GM19035 (cell line): ENCODE measurements around the gene VAMP4.
"Not testable (repeated sequence)": the region's sequence is repeated elsewhere in the genome, so short reads cannot be mapped to it uniquely, and the experiment has no call there.

Source experiments
- ATAC-seq: cut with Tn5 transposase; IDR thresholded peaks from one replicate; pipeline ENCODE4 v1.9.1; 2021; ENCODE audit not compliant: unreplicated experiment

Gene VAMP4

DNA sequence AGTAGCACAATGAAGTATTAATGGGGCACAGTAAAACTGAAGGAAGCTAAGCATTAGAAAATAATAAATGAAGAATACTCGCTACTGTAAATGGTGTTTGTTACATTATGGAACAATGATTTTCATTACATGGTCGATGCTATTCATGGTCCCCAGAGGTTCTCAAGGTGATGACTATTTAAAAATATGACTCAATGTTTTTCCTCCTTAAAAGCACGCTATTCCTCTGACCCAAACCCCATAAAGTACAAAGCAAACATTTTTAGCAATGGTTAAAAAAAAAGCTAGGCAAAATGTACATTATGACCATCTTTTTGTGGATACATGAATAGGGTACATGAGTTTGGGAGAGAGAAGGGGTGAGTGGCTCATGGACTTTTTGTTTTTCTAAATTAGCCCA lies 34.3 kb downstream of the VAMP4 start:
- no peak for ATAC-seq

GRCh38 chr1:171702598-171702997 lies 39.3 kb downstream of the VAMP4 start:
- no peak for ATAC-seq

- no peak for ATAC-seq
Observed at GRCh38 chr1:171699531-171699930, 42.3 kb downstream of the VAMP4 start.

DNA sequence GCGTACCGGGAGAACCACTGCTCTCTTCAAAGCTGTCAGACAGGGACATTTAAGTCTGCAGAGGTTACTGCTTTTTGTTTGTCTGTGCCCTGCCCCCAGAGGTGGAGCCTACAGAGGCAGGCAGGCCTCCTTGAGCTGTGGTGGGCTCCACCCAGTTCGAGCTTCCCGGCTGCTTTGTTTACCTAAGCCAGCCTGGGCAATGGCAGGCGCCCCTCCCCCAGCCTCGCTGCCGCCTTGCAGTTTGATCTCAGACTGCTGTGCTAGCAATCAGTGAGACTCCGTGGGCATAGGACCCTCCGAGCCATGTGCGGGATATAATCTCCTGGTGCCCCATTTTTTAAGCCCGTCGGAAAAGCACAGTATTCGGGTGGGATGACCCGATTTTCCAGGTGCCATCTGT lies 46.1 kb downstream of the VAMP4 start:
- not testable (repeated sequence) for ATAC-seq

GRCh38 chr1:171693541-171693940 lies 48.3 kb downstream of the VAMP4 start:
- ATAC-seq = not testable (repeated sequence)

- ATAC-seq = no peak
Observed at GRCh38 chr1:171683870-171684269, 58.0 kb downstream of the VAMP4 start.

DNA sequence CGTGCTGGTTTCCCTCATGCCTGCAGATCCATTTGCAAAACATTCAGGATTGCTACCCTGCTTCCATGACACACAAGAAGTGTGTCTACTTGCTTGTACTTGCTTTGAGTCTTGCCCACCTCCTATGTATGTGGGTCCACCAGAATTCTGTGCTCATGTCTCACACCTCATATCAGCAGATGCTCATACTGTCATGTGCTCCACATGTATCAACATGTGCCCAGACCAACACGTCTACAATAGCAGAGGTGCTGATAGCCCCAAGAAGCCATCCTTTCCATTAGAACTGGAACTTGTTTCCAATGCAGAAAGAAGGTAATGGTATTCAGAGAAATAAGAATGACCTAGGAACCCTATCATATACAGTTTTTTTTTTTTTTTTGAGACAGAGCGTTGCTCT lies 61.5 kb downstream of the VAMP4 start:
- ATAC-seq = no peak

DNA sequence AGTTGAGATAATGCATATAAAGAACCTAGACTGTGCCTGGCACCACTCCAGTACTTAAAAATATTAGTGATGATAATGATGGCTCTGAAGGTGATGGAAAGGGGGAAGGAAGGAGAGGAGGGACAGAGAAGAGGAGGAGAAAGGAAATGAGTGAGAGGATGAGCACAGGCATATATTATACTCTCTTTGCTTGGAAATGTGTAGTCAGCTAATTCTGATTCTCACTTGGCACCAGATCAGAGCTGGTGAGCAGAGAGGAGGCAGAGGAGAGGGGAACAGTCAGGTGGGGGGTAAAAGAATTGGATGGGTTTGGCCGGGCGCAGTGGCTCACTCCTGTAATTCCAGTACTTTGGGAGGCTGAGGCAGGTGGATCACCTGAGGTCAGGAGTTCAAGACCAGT lies 65.0 kb downstream of the VAMP4 start:
- ATAC-seq = no peak

GRCh38 chr1:171674431-171675405 lies 67.1 kb downstream of the VAMP4 start:
- ATAC-seq = no peak

DNA sequence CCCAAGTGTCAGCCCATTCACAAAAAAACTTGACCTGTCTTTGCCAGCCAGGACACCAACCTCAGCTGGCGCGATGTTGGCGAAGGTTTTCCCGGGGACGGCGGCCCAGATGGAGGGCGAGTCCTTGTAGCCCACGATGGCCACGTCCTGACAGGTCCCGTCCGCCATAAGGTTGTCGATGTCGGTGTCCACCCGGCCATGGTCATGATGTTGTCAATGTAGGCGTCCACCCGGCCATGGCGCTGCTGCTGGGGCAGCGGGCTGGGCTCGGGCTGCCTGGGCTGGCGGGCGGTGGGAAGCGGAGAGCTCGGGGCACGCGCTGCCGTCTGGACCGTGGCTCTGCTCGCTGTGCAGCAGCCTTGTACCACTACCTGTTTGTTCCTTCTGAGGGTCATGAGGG lies 71.1 kb downstream of the VAMP4 start:
- no peak for ATAC-seq

- no peak for ATAC-seq
Observed at GRCh38 chr1:171668372-171668771, 73.5 kb downstream of the VAMP4 start.

DNA sequence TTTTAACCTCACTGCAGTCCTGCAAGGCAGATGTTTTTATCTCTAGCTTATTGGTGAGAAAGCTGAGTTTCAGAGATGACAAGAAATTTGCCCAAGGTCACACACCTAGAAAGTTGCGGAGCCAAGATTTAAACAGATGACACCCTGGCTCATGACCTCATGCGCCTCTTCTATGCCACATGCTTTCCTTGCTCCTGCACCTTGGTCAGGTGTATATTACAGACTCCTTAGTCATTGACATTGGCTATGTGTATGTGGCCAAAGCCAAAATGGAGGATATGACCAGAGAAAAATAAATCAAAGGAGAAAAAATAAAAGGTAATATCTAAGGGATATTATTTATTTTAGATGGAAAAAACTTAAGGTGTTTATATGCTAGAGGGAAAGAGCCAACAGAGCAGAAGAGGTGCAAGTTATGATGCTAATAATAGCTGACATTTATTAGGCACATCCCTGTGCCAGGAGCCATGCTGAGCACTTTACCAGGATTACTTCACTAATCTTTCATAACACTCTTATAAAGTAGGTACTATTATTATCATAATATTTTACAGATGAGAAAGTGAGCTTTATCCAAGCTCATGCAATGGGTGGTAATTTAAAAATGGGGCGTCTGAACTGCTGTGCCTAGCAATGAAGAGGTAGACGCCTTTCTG lies 75.6 kb downstream of the VAMP4 start:
- no peak for ATAC-seq

DNA sequence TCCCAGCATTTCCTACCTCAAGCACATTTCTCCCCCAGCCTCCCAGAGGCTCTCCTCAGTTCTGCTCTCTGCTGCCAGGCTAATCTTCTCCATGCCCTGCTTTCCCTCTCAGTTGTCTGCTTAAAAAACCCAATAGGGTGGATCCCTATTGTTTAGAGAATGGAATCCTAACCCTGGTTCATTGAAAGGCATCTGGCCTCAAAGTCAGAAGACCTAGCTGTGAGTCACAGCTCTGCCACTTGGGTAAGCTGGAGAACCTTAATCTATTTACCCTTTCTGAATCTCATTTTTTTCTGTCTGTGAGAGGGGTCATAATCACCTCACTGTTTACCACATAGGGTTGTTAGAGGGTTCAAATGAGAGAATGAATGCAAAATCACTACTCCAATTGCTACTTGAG lies 76.9 kb downstream of the VAMP4 start:
- no peak for ATAC-seq

- ATAC-seq = no peak
Observed at GRCh38 chr1:171663854-171664575, 77.8 kb downstream of the VAMP4 start.

DNA sequence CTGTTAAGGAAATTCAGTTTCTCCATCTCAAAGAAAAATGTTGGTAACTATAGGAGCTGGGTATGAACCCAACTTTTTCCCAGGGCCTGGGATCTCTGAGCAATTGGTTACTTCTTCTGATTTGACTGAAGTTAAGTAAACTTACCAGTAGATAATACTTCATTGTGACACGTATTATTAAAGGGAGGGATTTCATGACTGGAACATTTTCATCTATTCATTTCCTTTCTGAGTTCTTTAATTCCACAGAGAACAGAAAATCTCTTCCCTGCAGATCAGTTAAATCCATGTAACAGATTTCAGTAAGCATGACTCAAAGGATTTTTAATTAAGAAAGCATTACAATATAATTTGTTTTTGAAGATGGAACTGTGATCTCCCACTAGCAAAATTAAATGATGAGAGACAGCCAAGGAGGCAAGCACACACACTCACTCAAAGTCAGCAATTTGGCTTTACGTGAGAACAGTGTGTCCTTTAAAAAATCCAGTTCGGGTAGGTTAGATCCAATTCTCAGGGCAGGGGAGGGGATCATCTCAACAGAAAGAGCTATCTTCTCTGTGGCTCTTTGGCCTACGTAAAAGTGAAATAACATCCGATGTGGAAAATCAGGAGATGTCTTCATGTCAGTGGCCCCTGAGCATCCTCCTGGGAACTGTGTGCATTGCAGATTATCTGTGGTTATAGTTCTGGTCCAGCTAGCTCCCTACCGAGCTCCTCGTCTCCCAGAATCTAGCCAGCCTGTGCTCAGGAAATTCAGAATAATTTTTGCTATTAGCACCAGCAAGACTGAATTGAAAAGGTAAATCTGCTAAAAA lies 78.6 kb downstream of the VAMP4 start:
- no peak for ATAC-seq

GRCh38 chr1:171661076-171661650 lies 80.7 kb downstream of the VAMP4 start:
- no peak for ATAC-seq

GRCh38 chr1:171656206-171656605 lies 85.7 kb downstream of the VAMP4 start:
- not testable (repeated sequence) for ATAC-seq

- ATAC-seq = no peak
Observed at GRCh38 chr1:171655746-171656116, 86.1 kb downstream of the VAMP4 start.

GRCh38 chr1:171654942-171655745 lies 86.7 kb downstream of the VAMP4 start:
- no peak for ATAC-seq
